ENCODE results near the gene IL33.

DNA sequence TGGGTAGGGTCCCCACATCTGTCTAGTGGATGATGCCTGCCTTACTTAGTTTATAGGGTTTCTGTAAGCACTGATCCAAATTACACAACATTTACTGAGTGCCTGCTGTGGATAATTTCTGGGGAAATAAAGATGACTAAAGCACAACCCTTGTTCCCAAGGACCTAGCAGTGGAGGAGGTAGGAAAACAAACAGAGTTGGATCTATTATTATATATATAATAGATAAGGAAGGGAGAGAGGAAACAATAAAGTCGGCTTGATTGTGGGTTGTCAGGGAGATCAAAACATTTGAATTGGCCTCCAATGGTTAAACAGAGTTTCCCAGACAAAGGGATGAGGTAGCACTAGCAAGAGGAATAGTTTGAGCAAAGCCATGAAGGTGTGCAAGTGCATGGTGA lies 14.0 kb downstream of the IL33 start:
- TF ChIP-seq, protein P1, sequence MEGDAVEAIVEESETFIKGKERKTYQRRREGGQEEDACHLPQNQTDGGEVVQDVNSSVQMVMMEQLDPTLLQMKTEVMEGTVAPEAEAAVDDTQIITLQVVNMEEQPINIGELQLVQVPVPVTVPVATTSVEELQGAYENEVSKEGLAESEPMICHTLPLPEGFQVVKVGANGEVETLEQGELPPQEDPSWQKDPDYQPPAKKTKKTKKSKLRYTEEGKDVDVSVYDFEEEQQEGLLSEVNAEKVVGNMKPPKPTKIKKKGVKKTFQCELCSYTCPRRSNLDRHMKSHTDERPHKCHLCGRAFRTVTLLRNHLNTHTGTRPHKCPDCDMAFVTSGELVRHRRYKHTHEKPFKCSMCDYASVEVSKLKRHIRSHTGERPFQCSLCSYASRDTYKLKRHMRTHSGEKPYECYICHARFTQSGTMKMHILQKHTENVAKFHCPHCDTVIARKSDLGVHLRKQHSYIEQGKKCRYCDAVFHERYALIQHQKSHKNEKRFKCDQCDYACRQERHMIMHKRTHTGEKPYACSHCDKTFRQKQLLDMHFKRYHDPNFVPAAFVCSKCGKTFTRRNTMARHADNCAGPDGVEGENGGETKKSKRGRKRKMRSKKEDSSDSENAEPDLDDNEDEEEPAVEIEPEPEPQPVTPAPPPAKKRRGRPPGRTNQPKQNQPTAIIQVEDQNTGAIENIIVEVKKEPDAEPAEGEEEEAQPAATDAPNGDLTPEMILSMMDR (IDR thresholded peaks at IDR 0.05; ENCODE audit: control extremely low read depth in 1 of 3, insufficient read depth in 1 of 3, low read depth in 1 of 3, low read length in 3 of 3) = no peak
- TF ChIP-seq POLR2A (IDR thresholded peaks at IDR 0.05; ENCODE audit: control extremely low read depth in 1 of 2, low read depth in 2 of 2, low read length in 2 of 2) = no peak
- TF ChIP-seq RFX5 (IDR thresholded peaks at IDR 0.05; ENCODE audit: borderline replicate concordance, low read depth, low read length) = no peak
- no peak for TF ChIP-seq TAF7 (optimal IDR thresholded peaks at IDR 0.05; ENCODE audit: borderline replicate concordance, low read depth, low read length)
- TF ChIP-seq USF2 (IDR thresholded peaks at IDR 0.05; ENCODE audit: low read length) = no peak
- no peak for TF ChIP-seq EZH2 (IDR thresholded peaks at IDR 0.05; ENCODE audit: low read depth, low read length, severe bottlenecking)
- TF ChIP-seq KDM4A (IDR thresholded peaks at IDR 0.05; ENCODE audit: low read depth, low read length, severe bottlenecking) = no peak
- TF ChIP-seq TAF1 (IDR thresholded peaks at IDR 0.05; ENCODE audit: low read depth, low read length) = no peak
- TF ChIP-seq POLR2AphosphoS5 (IDR thresholded peaks at IDR 0.05; ENCODE audit: low read depth, low read length) = no peak
- TF ChIP-seq JUND (IDR thresholded peaks at IDR 0.05; ENCODE audit: low read length) = no peak
- no peak for TF ChIP-seq TBP (IDR thresholded peaks at IDR 0.05; ENCODE audit: low read depth, low read length)
- TF ChIP-seq RAD21 (IDR thresholded peaks at IDR 0.05 in 1 of 2, conservative IDR thresholded peaks at IDR 0.05 in 1 of 2; ENCODE audit: low read depth in 2 of 2, low read length in 2 of 2) = no peak
- TF ChIP-seq JUN (IDR thresholded peaks at IDR 0.05; ENCODE audit: low read depth, low read length) = no peak
